Measurements from ENCODE around the gene SPP1.

DNA sequence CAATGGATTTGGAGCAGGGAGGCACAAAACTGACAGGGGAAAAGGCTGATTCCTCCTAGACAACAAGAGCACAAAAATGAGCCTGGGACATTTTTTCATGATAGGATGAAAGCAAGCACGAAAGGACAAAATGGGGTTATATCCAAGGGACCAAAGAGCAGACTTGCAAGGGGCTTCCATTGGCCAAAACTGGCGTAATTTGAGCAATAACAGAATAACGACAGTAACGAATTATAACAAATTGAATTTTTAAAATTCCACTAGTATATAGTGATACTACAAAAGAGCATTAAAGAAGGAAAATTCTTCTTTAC lies 10.3 kb downstream of the SPP1 start:
- TF ChIP-seq ZNF830 (tag by site-specific recombination; IDR thresholded peaks at IDR 0.05; ENCODE audit: low read depth) (no peak), CTCF (tag by site-specific recombination; IDR thresholded peaks at IDR 0.05) (no peak), ZNF707 (tag by site-specific recombination; IDR thresholded peaks at IDR 0.05) (no peak), ZEB2 (tag by site-specific recombination; IDR thresholded peaks at IDR 0.05) (no peak)
